OCI-LY3 (cell line): Measurements from ENCODE around the gene ACE.

Experiments
- CTCF ChIP-seq: fragments of 200-600, 300-600 bp; sonication (generic); IDR thresholded peaks from 2 replicates; pipeline ENCODE4 v1.5.1; 2014; ENCODE audit warnings: antibody characterized with exemption, low read length, low read depth
- EZH2phosphoT487 ChIP-seq: fragments of 200-600 bp; shearing (Covaris generic); IDR thresholded peaks from 2 replicates; pipeline ENCODE4 v1.6.1; 2018; ENCODE audit warnings: antibody characterized with exemption, mixed run types, low read depth

GRCh38 chr17:63547083-63547523 is 70.2 kb downstream of the ACE start:
- TF ChIP-seq CTCF (no peak), EZH2phosphoT487 (no peak)
